ENCODE data around the gene DMC1. TPM values are rescaled to one million over a fixed set of nuclear protein-coding genes. Genes with fewer than 3 reads are reported as not detected.

The DMC1 gene
- total and polyA plus RNA-seq, 9 of the 15 experiments (the other 6 are each of a cell fraction or from before 2014, with no cell fraction given): 5.5 to 55.5 (median 9.8) TPM

DNA sequence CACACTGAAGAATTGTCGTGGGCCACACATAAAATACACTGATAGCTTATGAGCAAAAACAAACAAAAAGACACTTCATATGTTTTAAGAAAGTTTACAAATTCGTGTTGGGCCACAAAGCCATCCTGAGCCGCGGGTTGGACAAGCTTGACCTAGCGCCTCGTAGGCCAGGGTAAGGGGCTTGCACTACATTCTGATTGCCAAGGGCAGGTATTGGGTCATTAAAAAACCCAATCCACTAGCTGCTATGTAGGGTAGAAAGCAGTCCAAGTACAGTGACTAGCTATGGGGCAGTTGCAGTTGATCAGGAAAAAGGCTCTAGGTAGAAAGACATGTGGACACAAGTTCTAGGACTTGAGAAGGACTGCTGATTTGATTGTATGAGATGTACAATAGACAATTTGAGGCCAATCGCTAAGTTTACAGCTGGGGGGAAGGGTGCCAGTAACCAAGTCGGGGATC lies 88.1 kb downstream of the DMC1 start (continued):
- no peak for TF ChIP-seq CHAMP1 (IDR thresholded peaks at IDR 0.05)
- no peak for TF ChIP-seq HSF4 (CRISPR knock-in tag; IDR thresholded peaks at IDR 0.05; ENCODE audit: borderline replicate concordance)
- no peak for TF ChIP-seq RBM39 (optimal IDR thresholded peaks at IDR 0.05; ENCODE audit: low read depth, low read length)
- TF ChIP-seq ETV5 (CRISPR knock-in tag; IDR thresholded peaks at IDR 0.05; ENCODE audit: low read depth): no peak

- ChIA-PET POLR2A (interaction anchor here (0.6 to 2.1 kb wide), 7 partner anchors 9 to 89 kb away, joined by 3 to 13 read pairs (median 6); partner anchors contain the start of genes DMC1 and KDELR3), CTCF (ENCODE audit: low intra/inter-chr PET ratio) (no interaction called here)
- in situ Hi-C loops (cut with MboI): no loop called here
- Histone ChIP-seq H2AFZ (ENCODE audit: low read depth, low read length) (no peak overlapping the region), H3K79me2 (ENCODE audit: control insufficient read depth, insufficient read depth, low read length) (no peaks in the 10 kb centered on the region), H3K27me3 (ENCODE audit: control insufficient read depth in 2 of 2, insufficient read depth in 2 of 2, low read length in 2 of 2) (no peaks in the 10 kb centered on the region), H3K9me3 (replicated peaks; ENCODE audit: control insufficient read depth, insufficient read depth, low read depth, low read length) (no peaks in the 10 kb centered on the region), H3K27ac (ENCODE audit: extremely low read depth, low read depth, low read length) (no peak overlapping the region), H3K36me3 (ENCODE audit: control insufficient read depth, insufficient read depth, low read length) (peaks cover 60% of the 10 kb centered on the region), H3K9ac (ENCODE audit: insufficient read depth in 1 of 2, low read depth in 2 of 2, low read length in 2 of 2) (no peak overlapping the region), H3K4me1 (replicated peaks in 1 of 2; ENCODE audit: control insufficient read depth in 2 of 2, insufficient read depth in 2 of 2, low read length in 2 of 2) (no peaks in the 10 kb centered on the region), H3K4me3 (no peak overlapping the region), H3K9me1 (ENCODE audit: control insufficient read depth, insufficient read depth, low read length) (no peaks in the 10 kb centered on the region), H4K20me1 (replicated peaks; ENCODE audit: control insufficient read depth, insufficient read depth, low read length) (no peaks in the 10 kb centered on the region), H3K4me2 (ENCODE audit: insufficient read depth, low read length) (no peak overlapping the region)
- TF ChIP-seq ZNF140 (CRISPR knock-in tag; IDR thresholded peaks at IDR 0.05): no peak
- TF ChIP-seq ZNF445 (CRISPR knock-in tag; IDR thresholded peaks at IDR 0.05; ENCODE audit: low read depth): no peak
- 0 out of 2 replicates have a peak, but pooled peaks have one; percentile 36 for TF ChIP-seq POLR2G (IDR thresholded peaks at IDR 0.05; ENCODE audit: low read depth, low read length)
- TF ChIP-seq, protein P1, sequence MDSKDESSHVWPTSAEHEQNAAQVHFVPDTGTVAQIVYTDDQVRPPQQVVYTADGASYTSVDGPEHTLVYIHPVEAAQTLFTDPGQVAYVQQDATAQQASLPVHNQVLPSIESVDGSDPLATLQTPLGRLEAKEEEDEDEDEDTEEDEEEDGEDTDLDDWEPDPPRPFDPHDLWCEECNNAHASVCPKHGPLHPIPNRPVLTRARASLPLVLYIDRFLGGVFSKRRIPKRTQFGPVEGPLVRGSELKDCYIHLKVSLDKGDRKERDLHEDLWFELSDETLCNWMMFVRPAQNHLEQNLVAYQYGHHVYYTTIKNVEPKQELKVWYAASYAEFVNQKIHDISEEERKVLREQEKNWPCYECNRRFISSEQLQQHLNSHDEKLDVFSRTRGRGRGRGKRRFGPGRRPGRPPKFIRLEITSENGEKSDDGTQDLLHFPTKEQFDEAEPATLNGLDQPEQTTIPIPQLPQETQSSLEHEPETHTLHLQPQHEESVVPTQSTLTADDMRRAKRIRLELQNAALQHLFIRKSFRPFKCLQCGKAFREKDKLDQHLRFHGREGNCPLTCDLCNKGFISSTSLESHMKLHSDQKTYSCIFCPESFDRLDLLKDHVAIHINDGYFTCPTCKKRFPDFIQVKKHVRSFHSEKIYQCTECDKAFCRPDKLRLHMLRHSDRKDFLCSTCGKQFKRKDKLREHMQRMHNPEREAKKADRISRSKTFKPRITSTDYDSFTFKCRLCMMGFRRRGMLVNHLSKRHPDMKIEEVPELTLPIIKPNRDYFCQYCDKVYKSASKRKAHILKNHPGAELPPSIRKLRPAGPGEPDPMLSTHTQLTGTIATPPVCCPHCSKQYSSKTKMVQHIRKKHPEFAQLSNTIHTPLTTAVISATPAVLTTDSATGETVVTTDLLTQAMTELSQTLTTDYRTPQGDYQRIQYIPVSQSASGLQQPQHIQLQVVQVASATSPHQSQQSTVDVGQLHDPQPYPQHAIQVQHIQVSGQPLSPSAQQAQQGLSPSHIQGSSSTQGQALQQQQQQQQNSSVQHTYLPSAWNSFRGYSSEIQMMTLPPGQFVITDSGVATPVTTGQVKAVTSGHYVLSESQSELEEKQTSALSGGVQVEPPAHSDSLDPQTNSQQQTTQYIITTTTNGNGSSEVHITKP (IDR thresholded peaks at IDR 0.05; ENCODE audit: partially characterized antibody): no peak
- DNase-seq (ENCODE audit: extremely low read depth in 1 of 4, low spot score in 3 of 4) (no peak), ATAC-seq (peak; percentile 16), FAIRE-seq (no peak)
- BruUV-seq (replicated peaks): no TSS peak
- intact Hi-C loops (cut with micrococcal nuclease): no loop called here
- WGBS (ENCODE audit: insufficient coverage, low coverage, missing lambda C conversion rate): 86% methylated on average over 2 of the region's 3 CpGs
Observed at GRCh38 chr22:38481162-38481870, 88.7 kb downstream of the DMC1 start.

Measured in K562 (cell line).